Activated CD4-positive, alpha-beta T cell treated with anti-CD3 and anti-CD28 coated beads for 36 hours (primary cell): ENCODE measurements around the gene LRBA. TPM values are rescaled to one million over a fixed set of nuclear protein-coding genes. Genes with fewer than 3 reads are reported as not detected.

Experiments used
- ATAC-seq: fragments of 200-7000 bp; cut with Tn5 transposase; one replicate; pipeline ENCODE4 v1.10.0; 2021; ENCODE audit warnings: mild to moderate bottlenecking, moderate library complexity
- CTCF ChIA-PET: fragments of 350-600 bp; sonication (Branson Sonifier 250); formaldehyde crosslinking; loops from one replicate; lab custom pipeline; 2021; ENCODE audit warnings: antibody characterized with exemption; lab: Charles Lee
- POLR2A ChIA-PET: fragments of 350-600 bp; sonication (Branson Sonifier 250); formaldehyde crosslinking; loops from one replicate; lab custom pipeline; 2021; ENCODE audit warnings: antibody characterized with exemption, inconsistent platforms; lab: Charles Lee
- DNase-seq: peaks from one replicate; pipeline ENCODE4 v3.0.0-alpha.2; 2020
- H3K27ac Mint-ChIP-seq: one replicate; pipeline ENCODE4 v1.8.0; 2021; ENCODE audit warnings: mixed read lengths
- H3K27me3 Mint-ChIP-seq: one replicate; pipeline ENCODE4 v1.8.0; 2021; ENCODE audit warnings: mixed read lengths
- H3K36me3 Mint-ChIP-seq: one replicate; pipeline ENCODE4 v1.8.0; 2021; ENCODE audit warnings: low read depth, mixed read lengths
- H3K4me1 Mint-ChIP-seq: one replicate; pipeline ENCODE4 v1.8.0; 2021; ENCODE audit warnings: mixed read lengths
- H3K4me3 Mint-ChIP-seq: one replicate; pipeline ENCODE4 v1.8.0; 2021; ENCODE audit warnings: mild to moderate bottlenecking, moderate library complexity, mixed read lengths
- H3K9me3 Mint-ChIP-seq: one replicate; pipeline ENCODE4 v1.8.0; 2021; ENCODE audit warnings: low read depth, mixed read lengths
- intact Hi-C, 2 experiments: fragments of 100-400 bp; cut with DNase I in 1 of 2; cut with micrococcal nuclease in 1 of 2; formaldehyde crosslinking; loops; one replicate each; pipeline versions ENCODE4 v1.14.2 to v1.15.1; 2022 to 2024; cut with DNase I, micrococcal nuclease
- total RNA-seq, 2 experiments: library from RNA; stranded (reverse); gene quantifications; one replicate each; pipeline ENCODE4 v1.2.3, GENCODE V29; 2021

LRBA gene
- total RNA-seq, 2 experiments from 2014 or later = 56.6 to 59.2 TPM

DNA sequence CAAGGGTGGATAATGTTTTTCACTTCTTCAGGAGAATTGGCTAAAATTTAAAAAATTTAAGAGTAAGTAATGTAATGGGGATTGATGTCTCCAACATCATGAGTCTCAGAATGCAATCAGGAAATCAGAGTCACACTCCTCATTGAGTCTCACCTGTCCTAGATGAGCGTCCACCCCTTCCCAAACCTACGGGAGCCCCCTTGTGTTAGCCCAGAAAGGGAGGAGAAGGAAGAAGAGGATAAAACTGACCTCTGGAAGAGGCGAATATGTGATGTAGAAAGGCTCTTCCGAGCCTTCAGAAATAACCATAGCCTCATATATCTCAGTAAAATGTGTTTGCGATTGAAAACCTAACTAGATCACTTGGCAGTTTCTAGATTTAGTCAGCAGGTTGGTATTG lies 779.8 kb downstream of the LRBA start:
- Mint-ChIP-seq H3K4me1 (no peaks in the 10 kb centered on the region), H3K36me3 (no peaks in the 10 kb centered on the region), H3K27ac (no peak overlapping the region), H3K27me3 (peaks cover 17% of the 10 kb centered on the region), H3K9me3 (no peaks in the 10 kb centered on the region), H3K4me3 (no peak overlapping the region)
- no peak for DNase-seq
- ATAC-seq = no peak
- intact Hi-C loops = no loop called here
- ChIA-PET POLR2A (no interaction called here), CTCF (no interaction called here)

DNA sequence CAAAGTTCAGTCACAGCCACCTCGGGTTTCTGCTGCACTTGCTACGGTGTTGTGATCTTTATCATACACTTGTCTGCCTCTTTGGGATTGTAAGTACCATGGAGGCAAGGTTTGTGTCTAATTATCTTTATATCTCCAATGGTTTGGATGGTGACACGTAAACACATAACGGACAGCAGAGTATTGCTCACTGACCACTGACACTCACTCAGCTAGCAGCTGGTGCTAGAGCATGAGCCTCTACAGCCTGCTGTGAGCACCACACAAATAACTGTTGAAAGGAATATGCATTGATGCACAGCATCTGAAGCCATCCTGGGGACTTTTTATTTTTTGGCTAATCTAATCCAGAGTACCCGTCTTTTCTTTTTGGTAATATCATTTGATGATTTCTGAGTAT lies 780.8 kb downstream of the LRBA start:
- ChIA-PET CTCF (no interaction called here), POLR2A (no interaction called here)
- Mint-ChIP-seq H3K4me3 (no peak overlapping the region), H3K9me3 (no peaks in the 10 kb centered on the region), H3K27ac (no peak overlapping the region), H3K36me3 (no peaks in the 10 kb centered on the region), H3K27me3 (peaks cover 18% of the 10 kb centered on the region), H3K4me1 (no peaks in the 10 kb centered on the region)
- DNase-seq (no peak), ATAC-seq (no peak)
- intact Hi-C loops = no loop called here

DNA sequence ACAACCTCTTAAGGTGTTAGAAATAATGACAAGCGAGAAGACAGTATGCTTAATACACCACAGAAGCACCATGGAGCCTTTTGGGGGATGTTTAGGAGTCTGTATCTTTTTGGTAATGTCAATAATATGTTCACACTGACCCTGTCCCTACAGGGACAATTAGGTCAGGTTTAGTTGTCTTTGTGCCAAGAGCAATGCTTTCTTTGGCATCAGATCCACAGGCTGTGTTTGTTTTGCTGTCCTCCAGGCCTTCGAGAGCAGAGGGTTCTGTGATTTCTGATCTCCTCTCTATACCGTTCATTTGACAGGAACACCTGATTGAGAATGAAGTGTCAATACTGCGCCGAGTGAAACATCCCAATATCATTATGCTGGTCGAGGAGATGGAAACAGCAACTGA lies 783.1 kb downstream of the LRBA start:
- no peak for ATAC-seq
- intact Hi-C loops = no loop called here
- H3K4me1 Mint-ChIP-seq = no peaks in the 10 kb centered on the region
- no peak overlapping the region for H3K4me3 Mint-ChIP-seq
- no peak overlapping the region for H3K27ac Mint-ChIP-seq
- POLR2A ChIA-PET = no interaction called here
- no peaks in the 10 kb centered on the region for H3K9me3 Mint-ChIP-seq
- H3K36me3 Mint-ChIP-seq = no peaks in the 10 kb centered on the region
- DNase-seq = no peak
- peaks cover 19% of the 10 kb centered on the region for H3K27me3 Mint-ChIP-seq
- CTCF ChIA-PET = no interaction called here

DNA sequence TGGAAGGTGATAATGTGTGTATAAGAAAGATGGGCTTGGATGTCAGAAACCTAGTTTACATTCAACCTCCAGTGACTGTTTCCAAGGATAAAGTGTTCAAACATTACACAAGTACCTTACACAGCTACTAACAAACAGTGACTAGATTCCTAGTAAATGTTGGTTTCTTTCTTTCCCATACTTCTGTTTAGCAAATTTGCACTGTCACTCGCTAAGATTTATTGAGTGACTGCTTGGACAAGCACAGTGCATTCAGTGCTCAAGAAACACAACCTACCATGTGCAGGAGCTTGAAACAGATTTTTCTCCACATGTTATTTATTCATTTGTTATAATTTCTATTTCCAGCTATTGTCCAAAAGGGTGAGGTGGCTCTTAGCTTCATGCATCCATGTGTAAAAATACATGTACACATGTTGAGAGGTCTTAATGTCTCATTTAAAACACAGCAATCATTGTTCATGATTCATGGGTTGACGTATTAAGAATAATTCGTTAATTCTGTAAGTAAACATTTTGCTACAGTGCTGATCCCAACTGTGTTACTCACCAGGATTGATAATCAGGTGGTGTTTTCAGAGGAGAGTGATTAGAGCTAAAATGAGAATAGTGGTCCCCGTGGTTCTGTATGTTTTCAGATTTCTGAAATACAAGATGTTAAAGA lies 783.8 kb downstream of the LRBA start:
- Mint-ChIP-seq H3K27me3 (peaks cover 19% of the 10 kb centered on the region), H3K4me3 (no peak overlapping the region), H3K27ac (no peak overlapping the region), H3K36me3 (no peaks in the 10 kb centered on the region), H3K9me3 (no peaks in the 10 kb centered on the region), H3K4me1 (no peaks in the 10 kb centered on the region)
- CTCF ChIA-PET = interaction anchor here (0.8 to 2.1 kb wide), 2 partner anchors 12 to 518 kb away, joined by 3 to 13 read pairs; no protein-coding TSS in a partner anchor
- POLR2A ChIA-PET = no interaction called here
- ATAC-seq = no peak
- DNase-seq = no peak
- intact Hi-C loops = no loop called here

DNA sequence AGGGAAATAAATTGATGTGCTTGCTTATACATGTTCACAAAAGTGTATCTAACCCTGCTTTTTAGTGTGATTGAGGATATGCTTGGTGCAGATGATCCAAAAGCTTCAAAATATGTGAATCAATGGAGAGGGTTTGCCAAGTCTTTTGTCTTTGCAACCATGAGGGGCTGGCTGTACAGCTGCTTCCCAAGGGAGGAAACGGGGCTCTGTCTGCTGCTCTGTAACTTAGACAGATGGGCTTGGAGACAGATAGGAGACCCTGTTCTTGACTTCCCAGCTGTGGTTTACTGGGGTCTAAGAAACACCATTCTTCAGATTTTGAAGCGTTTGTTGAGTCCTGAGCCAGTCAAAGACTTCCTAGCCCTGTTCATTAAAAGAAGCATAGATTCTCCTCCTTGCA lies 784.5 kb downstream of the LRBA start:
- DNase-seq (no peak), ATAC-seq (no peak)
- intact Hi-C loops = no loop called here
- Mint-ChIP-seq H3K27ac (no peak overlapping the region), H3K9me3 (no peaks in the 10 kb centered on the region), H3K4me3 (no peak overlapping the region), H3K27me3 (peaks cover 19% of the 10 kb centered on the region), H3K36me3 (no peaks in the 10 kb centered on the region), H3K4me1 (no peaks in the 10 kb centered on the region)
- CTCF ChIA-PET = interaction anchor here (0.8 to 2.1 kb wide), 2 partner anchors 13 to 519 kb away, joined by 3 to 13 read pairs; no protein-coding TSS in a partner anchor
- POLR2A ChIA-PET = no interaction called here

DNA sequence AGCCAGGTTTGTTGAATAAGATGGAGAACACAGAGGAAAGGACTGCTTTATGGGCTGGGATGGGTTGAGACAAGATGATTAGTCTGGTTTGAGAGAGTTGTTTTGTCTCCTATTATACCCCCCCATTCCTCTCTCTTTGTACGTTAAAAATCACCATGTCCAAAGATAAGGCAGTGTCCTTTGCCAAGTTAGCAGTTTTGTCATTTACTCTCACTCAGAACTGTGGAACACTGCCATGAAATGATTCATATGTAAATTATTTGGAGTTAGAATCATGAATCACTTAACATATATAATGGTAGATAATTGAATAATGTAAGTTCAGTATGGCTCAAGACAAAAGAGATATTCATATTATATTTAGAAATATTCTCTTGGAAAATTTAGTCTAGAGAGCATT lies 785.6 kb downstream of the LRBA start:
- Mint-ChIP-seq H3K9me3 (no peaks in the 10 kb centered on the region), H3K36me3 (no peaks in the 10 kb centered on the region), H3K27ac (no peak overlapping the region), H3K27me3 (peaks cover 19% of the 10 kb centered on the region), H3K4me1 (no peaks in the 10 kb centered on the region), H3K4me3 (no peak overlapping the region)
- ChIA-PET CTCF (interaction anchor here (2.1 kb wide), 1 partner anchor 14 kb away, joined by 13 read pairs; no protein-coding TSS in a partner anchor), POLR2A (no interaction called here)
- ATAC-seq = no peak
- intact Hi-C loops = no loop called here
- no peak for DNase-seq

DNA sequence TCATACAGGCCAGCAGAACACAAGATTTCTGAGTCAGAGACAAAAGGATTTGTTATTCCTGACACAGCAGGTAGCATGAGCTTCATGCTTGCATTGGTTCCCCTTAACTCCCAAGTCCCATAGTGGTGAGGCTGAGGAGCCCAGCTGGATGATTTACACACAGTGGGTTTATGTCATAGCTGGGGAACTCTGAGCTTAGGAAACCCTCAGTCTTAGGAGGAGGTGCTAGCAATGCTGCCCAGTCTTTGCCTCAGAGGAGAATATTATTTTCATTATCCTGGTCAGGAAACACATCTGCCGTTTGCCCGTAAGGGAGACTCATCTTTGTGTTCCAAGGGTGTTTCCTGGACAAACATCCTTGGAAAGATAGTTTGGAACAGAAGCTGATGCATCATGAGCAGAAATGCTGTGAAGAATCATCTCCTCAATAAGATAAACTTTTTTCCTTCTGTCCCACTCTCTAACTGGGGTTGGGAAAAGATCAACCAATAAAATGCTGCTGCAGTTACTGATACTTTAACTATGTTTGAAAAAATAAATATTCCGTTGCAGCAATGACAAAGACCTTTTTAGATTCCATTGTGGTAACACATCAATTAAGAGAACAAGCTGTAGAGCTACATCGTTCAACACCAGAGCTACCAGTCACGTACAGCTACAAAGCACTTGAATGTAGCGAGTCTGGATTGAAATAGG lies 790.0 kb downstream of the LRBA start:
- POLR2A ChIA-PET = no interaction called here
- intact Hi-C loops = no loop called here
- ATAC-seq (no peak), DNase-seq (no peak)
- H3K4me3 Mint-ChIP-seq = no peak overlapping the region
- H3K27me3 Mint-ChIP-seq = peaks cover 9% of the 10 kb centered on the region
- H3K9me3 Mint-ChIP-seq = no peaks in the 10 kb centered on the region
- no peaks in the 10 kb centered on the region for H3K4me1 Mint-ChIP-seq
- H3K36me3 Mint-ChIP-seq = no peaks in the 10 kb centered on the region
- CTCF ChIA-PET = no interaction called here
- H3K27ac Mint-ChIP-seq = no peak overlapping the region

DNA sequence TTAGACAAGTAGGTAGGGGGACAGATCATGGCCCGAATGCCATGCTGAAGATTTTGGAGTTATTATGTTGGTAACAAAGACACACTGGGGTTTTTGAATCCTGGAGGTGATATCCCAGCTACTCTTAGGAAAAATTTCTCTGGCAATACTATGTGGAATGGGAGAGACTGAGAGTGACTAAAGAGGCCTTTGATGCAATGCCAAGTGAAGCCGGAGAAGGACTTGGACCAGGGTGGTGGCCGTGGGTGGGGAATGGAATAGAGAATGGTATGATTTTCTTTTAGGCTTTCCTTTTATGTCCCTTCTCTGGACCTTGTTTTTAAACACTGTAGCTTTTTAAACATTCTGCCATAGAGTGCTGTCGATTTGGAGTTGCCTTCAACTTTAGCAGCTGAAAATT lies 795.2 kb downstream of the LRBA start:
- Mint-ChIP-seq H3K27ac (no peak overlapping the region), H3K36me3 (no peaks in the 10 kb centered on the region), H3K9me3 (no peaks in the 10 kb centered on the region), H3K4me3 (no peak overlapping the region), H3K27me3 (no peaks in the 10 kb centered on the region), H3K4me1 (no peaks in the 10 kb centered on the region)
- ATAC-seq = no peak
- intact Hi-C loops = no loop called here
- ChIA-PET POLR2A (no interaction called here), CTCF (no interaction called here)
- no peak for DNase-seq

DNA sequence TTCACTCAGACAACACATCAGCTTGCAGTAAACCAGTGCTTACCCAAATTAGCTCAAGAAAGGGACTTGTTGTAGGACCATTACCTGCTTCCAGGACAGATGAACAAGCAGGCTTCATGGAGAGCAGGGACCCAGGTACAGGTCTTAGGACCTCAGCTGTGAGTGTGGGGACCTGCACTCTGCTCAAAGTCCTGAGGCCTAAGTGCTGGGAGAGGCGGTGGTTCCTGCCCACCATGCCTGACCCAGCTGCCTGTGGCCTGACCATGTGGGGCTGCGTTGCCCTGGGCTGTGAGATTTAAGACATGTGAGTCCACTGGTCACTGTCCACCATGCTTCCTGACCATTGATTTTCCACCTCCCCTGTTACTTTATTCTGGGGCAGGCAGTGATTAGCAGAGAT lies 796.6 kb downstream of the LRBA start:
- ChIA-PET CTCF (no interaction called here), POLR2A (no interaction called here)
- Mint-ChIP-seq H3K27ac (no peak overlapping the region), H3K27me3 (no peaks in the 10 kb centered on the region), H3K4me1 (no peaks in the 10 kb centered on the region), H3K36me3 (no peaks in the 10 kb centered on the region), H3K9me3 (no peaks in the 10 kb centered on the region), H3K4me3 (no peak overlapping the region)
- no peak for DNase-seq
- intact Hi-C loops = no loop called here
- no peak for ATAC-seq

DNA sequence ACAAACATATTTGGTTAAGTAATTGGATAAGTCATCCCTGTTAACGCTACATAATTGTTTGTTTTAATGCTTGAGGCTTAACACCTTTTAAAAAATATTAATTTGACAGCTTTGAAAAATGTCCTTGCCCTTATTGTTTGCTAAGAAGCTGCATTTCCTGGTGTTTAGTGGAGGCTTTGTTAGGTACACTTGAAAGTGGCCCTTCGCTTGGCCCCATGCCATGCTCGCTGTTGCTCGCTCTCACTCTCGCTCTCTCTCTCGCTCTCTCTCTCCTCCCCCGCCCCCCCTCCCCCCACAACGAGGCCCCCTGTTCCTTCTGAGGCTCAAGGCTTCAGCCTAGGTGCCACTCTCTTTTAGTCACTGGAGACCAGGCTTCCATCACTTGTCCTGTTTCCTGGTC lies 797.3 kb downstream of the LRBA start:
- H3K9me3 Mint-ChIP-seq = no peaks in the 10 kb centered on the region
- ChIA-PET CTCF (interaction anchor here (0.7 to 1.1 kb wide), 2 partner anchors 207 to 235 kb away, joined by 3 to 5 read pairs; no protein-coding TSS in a partner anchor), POLR2A (no interaction called here)
- no peaks in the 10 kb centered on the region for H3K27me3 Mint-ChIP-seq
- H3K27ac Mint-ChIP-seq = no peak overlapping the region
- H3K4me1 Mint-ChIP-seq = no peaks in the 10 kb centered on the region
- ATAC-seq (no peak), DNase-seq (no peak)
- no peaks in the 10 kb centered on the region for H3K36me3 Mint-ChIP-seq
- H3K4me3 Mint-ChIP-seq = no peak overlapping the region
- intact Hi-C loops = no loop called here

DNA sequence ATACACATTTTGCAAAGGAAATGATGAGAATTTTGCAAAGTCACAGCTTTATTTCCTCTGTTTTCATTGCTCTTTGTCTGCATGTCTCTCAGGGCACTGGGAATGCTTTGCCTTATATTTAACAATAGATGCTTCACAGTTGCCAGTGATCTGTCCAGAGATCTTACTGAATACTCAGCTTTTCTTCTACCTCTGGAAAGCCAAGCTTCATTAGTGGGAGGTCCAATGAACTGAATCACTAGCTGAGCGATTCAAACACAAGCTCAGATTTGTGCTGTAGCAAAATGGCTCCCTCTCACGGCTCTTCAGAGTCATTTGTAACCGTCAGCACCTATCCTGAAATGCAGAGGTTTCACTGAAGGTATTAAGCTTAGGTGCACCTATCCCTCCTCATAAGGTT lies 797.9 kb downstream of the LRBA start:
- H3K36me3 Mint-ChIP-seq = no peaks in the 10 kb centered on the region
- no peaks in the 10 kb centered on the region for H3K9me3 Mint-ChIP-seq
- H3K27me3 Mint-ChIP-seq = no peaks in the 10 kb centered on the region
- H3K4me3 Mint-ChIP-seq = no peak overlapping the region
- intact Hi-C loops = no loop called here
- H3K4me1 Mint-ChIP-seq = no peaks in the 10 kb centered on the region
- no peak overlapping the region for H3K27ac Mint-ChIP-seq
- CTCF ChIA-PET = interaction anchor here (0.7 to 1.1 kb wide), 2 partner anchors 206 to 234 kb away, joined by 3 to 5 read pairs; no protein-coding TSS in a partner anchor
- POLR2A ChIA-PET = no interaction called here
- no peak for ATAC-seq
- no peak for DNase-seq

DNA sequence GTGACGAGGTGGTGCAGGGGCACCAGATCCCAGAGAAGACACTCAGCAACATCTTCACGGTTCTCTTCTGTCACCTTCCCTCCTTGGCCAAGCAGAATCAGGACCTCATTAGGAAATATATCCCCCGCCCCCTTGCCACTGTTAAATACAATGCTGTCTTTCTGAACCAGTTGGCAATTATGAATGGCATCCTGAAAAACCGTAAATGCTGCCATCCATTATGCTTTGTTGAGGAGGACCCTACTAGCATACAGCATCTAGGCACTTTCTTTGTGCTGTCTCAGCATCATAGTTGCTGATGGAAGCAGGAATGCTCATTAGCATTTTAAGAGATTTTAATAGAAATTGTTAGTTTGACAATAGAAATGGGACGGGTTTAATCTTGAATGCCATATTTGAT lies 798.4 kb downstream of the LRBA start:
- Mint-ChIP-seq H3K36me3 (no peaks in the 10 kb centered on the region), H3K27ac (no peak overlapping the region), H3K27me3 (peaks cover under 1% of the 10 kb centered on the region), H3K9me3 (no peaks in the 10 kb centered on the region), H3K4me3 (no peak overlapping the region), H3K4me1 (no peaks in the 10 kb centered on the region)
- no peak for DNase-seq
- POLR2A ChIA-PET = no interaction called here
- ATAC-seq = no peak
- CTCF ChIA-PET = interaction anchor here (1.1 kb wide), 1 partner anchor 234 kb away, joined by 5 read pairs; no protein-coding TSS in a partner anchor
- intact Hi-C loops = no loop called here
